HG02610 (cell line): ENCODE data around the gene SLC4A8.
A peak's percentile ranks its signal among the peaks of the same experiment; 100 is the strongest.

Experiments
- ATAC-seq: cut with Tn5 transposase; IDR thresholded peaks from one replicate; pipeline ENCODE4 v1.9.1; 2021; ENCODE audit warnings: mild to moderate bottlenecking, moderate library complexity; ENCODE audit not compliant: unreplicated experiment

SLC4A8 gene

GRCh38 chr12:51393676-51394545 lies 30.7 kb upstream of the SLC4A8 start:
- no peak for ATAC-seq

GRCh38 chr12:51395283-51396230 lies 29.1 kb upstream of the SLC4A8 start:
- ATAC-seq, result peak; percentile 50

GRCh38 chr12:51397670-51398069 lies 27.0 kb upstream of the SLC4A8 start:
- no peak for ATAC-seq

DNA sequence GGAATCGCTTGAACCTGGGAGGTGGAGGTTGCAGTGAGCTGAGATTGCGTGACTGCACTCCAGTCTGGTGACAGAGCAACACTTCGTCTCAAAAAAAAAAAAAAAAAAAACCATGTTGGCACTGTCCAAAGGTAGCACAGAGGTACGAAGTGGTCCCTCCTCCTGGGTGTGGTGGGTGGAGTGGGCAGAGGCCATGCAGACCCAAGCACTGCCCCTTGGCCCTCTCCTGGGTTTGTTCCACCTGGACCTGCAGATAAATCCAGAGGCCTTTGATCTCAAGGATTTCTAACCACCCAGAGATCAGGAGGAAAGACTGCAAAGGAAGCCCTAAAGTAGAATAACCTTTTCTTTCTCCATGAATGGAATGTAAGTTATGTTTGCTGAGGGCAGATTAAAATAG lies 24.7 kb upstream of the SLC4A8 start:
- no peak for ATAC-seq

DNA sequence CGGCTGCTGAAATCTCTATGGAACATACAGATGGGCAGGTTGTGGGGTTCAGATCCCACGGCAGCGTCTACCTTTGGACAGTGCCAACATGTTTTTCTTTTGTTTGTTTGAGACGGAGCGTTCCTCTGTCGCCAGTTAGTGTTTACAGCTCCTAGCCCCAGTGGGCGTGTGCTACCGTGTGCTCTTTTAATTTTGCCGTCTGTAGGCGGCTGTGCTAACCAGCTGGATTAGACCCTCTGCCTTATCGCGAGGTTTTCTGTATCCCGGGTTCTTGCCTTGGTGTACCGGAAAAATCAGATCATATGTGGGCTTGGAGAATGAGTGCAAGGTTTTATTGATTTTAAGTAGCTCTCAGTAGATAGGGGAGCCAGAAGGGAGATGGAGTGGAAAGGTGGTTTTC lies 23.6 kb upstream of the SLC4A8 start:
- no peak for ATAC-seq

GRCh38 chr12:51401486-51401885 lies 23.1 kb upstream of the SLC4A8 start:
- ATAC-seq, result no peak

DNA sequence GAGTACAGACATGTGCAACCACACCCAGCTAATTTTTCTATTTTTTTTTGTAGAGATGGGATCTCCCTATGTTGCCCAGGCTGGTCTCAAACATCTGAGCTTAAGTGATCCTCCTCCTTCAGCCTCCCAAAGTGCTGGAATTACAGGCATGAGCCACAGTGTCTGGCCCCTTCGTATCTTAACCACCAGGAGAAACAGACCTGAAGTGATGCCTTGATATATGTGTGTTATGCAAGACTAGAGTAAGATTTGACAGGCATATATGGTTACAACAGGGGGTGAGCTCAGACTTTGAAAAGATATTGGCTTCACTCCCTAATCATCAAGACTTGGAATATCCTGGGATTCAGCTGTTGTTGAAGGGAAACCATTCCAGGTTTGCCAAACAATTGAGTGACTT lies 22.7 kb upstream of the SLC4A8 start:
- no peak for ATAC-seq

GRCh38 chr12:51403159-51403558 lies 21.5 kb upstream of the SLC4A8 start:
- ATAC-seq, result no peak

DNA sequence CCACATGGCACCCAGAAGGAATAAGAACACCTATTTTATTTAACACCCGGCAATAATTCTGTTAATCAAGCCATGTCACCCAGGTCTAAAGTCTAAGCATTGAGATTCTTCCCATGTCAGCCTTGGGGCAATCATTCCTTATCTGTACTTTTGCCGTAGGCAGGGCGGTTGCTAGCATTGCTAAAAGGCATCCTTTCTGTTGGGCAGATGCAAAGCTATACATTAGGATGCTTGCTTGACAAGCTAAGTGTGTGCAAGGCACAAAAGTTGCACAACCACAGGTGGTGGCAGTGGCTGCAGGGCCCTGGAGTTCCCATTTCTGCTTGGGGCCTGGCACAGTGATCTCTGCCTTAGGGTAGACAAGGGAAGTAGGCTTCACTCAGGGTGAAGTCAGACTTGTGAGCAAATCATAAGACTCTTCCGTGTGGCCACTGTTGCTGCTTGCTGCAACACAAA lies 20.9 kb upstream of the SLC4A8 start:
- no peak for ATAC-seq

GRCh38 chr12:51404627-51405026 lies 20.0 kb upstream of the SLC4A8 start:
- no peak for ATAC-seq

DNA sequence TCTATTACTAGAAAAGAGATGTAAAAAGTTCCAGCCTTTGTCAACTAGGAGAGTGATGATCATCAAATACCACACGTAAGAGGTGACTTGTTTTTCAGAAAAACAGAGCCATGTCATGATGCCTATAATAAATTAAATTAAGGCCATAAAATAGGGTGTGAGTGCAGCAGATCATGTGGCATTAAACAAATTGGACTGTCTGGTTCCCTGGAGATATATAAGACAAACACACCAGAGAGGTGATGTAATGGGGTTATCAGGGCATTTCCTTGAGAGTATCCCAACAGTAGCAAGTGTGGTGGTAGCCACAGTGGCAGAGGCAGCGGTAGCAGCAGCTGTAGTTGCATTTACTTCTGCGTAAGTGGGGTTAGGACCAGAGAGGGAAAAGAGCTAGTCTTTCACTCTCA lies 18.8 kb upstream of the SLC4A8 start:
- ATAC-seq, result no peak

- no peak for ATAC-seq
Measured at GRCh38 chr12:51406290-51406689, 18.3 kb upstream of the SLC4A8 start.

GRCh38 chr12:51406859-51407258 lies 17.8 kb upstream of the SLC4A8 start:
- no peak for ATAC-seq

DNA sequence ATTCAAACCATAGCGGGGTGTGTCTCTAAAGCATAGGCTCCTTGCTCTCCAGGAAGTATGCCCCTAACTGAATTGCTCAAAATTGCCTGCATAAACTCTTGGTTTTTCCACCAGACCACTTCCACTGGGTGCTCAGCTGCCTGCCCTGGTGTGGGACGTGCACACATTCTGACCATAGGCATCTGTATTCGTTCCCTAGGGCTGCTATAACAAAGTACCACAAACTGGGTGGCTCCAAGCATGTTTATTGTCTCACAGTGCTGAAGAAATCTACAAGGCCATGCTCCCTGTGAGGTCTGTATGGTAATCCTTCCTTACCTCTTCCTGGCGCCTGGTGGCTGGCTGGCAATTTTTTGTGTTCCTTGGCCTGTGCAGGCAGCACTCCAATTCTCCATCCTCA lies 17.0 kb upstream of the SLC4A8 start:
- no peak for ATAC-seq

DNA sequence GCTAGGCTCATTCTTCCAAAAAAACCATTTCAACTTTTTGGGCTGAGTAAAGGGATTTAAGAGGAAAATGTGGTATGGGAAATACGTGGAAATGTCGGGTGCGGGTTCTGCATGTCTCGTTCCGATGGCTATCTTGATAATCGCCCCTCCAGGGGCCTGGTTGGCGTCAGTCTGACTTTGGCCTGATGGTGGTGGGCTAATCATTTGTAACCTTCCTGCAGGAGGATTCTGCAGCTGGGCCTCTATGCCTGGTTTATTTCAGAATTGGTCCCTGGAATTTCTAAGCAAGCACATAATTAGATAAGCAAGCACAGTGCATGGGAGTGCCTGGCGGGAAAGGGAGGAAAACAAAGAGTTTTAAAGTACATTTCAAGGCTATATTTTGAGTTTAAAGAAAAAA lies 14.8 kb upstream of the SLC4A8 start:
- ATAC-seq, result no peak

DNA sequence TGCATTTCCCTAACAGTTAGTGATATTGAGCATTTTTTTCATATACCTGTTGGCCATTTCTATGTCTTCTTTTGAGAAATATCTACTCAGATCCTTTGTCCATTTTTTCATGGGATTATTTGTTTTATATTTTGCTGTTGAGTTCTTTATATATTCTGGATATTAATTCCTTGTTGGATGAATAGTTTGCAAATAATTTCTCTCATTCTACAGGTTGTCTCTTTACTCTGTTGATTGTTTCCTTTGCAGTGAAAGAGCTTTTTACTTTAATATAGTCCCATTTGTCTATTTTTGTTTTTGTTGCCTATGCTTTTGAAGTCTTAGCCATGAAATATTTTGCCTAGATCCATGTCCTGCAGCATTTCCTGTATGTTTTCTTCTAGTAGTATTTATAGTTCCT lies 11.5 kb upstream of the SLC4A8 start:
- no peak for ATAC-seq

GRCh38 chr12:51413791-51414190 lies 10.8 kb upstream of the SLC4A8 start:
- no peak for ATAC-seq

- ATAC-seq, result no peak
Measured at GRCh38 chr12:51415931-51416330, 8.7 kb upstream of the SLC4A8 start.

GRCh38 chr12:51417826-51418225 lies 6.8 kb upstream of the SLC4A8 start:
- ATAC-seq, result no peak

- no peak for ATAC-seq
Measured at GRCh38 chr12:51419425-51420193, 5.0 kb upstream of the SLC4A8 start.

- no peak for ATAC-seq
Measured at GRCh38 chr12:51421266-51421884, 3.3 kb upstream of the SLC4A8 start.
